Keratinocyte (primary cell): ENCODE data around the gene WDR45B.

Source experiments
- EZH2 ChIP-seq: IDR thresholded peaks from one replicate; pipeline ENCODE4 v1.6.1; 2012; ENCODE audit warnings: inconsistent platforms, mild to moderate bottlenecking, low read length, moderate library complexity
- TF ChIP-seq, protein P1 (sequence below), 3 experiments: IDR thresholded peaks in 1 of 3; conservative IDR thresholded peaks in 1 of 3; optimal IDR thresholded peaks in 1 of 3; 2 replicates in 2 of 3; 3 replicates in 1 of 3; pipeline versions ENCODE3 to v1.5.1; 2011; ENCODE audit warnings: low read length in 3 of 3, mild to moderate bottlenecking in 3 of 3, moderate library complexity in 2 of 3, control low read depth in 1 of 3, inconsistent platforms in 1 of 3; ENCODE audit not compliant: insufficient read depth in 2 of 3; ENCODE audit errors: extremely low read depth in 1 of 3

DNA sequence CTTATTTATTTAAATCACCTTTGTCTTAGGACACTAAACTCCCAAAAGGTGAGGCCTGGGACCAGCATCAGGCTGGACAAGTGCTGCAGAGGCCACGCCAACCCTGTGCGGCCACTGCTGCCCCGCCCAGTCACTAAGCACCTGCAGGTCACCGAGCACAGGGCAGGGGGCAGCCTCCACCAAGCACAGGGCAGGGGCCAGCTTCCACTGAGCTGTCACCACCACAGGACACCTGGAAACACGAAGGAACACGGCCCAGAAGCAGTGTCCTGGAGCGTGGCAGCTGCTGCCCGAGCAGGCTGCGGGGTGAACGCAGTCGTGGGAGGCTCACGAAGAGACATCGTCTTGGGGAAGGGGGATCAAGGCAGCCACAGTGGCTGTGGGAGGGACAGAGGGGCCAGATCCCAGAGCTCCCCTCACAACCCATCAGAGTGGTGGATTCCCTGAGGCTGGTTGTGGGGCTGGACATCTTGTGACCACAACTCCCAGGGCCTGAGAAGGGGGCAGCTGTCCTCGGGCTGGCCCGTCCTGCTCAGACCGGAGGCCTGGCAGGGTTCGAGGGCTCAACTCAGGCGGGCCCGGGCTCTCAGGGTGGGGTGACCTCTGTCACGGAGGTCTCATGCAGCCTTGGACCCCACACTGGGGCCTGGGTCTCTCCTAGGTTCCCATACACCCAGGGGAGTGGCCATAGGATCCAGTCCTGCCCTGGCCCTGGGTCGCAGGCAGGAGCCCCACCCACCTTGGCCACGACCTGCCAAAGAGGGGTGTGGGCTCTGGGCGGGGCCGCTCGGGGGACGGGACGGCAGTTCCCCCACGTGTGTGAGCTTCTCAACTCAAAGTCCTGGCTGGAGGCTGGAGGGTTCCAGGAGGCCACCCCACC, 31.6 kb upstream of the WDR45B start:
- TF ChIP-seq, protein P1, sequence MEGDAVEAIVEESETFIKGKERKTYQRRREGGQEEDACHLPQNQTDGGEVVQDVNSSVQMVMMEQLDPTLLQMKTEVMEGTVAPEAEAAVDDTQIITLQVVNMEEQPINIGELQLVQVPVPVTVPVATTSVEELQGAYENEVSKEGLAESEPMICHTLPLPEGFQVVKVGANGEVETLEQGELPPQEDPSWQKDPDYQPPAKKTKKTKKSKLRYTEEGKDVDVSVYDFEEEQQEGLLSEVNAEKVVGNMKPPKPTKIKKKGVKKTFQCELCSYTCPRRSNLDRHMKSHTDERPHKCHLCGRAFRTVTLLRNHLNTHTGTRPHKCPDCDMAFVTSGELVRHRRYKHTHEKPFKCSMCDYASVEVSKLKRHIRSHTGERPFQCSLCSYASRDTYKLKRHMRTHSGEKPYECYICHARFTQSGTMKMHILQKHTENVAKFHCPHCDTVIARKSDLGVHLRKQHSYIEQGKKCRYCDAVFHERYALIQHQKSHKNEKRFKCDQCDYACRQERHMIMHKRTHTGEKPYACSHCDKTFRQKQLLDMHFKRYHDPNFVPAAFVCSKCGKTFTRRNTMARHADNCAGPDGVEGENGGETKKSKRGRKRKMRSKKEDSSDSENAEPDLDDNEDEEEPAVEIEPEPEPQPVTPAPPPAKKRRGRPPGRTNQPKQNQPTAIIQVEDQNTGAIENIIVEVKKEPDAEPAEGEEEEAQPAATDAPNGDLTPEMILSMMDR (optimal IDR thresholded peaks at IDR 0.05 in 1 of 3, IDR thresholded peaks at IDR 0.05 in 1 of 3, conservative IDR thresholded peaks at IDR 0.05 in 1 of 3; ENCODE audit: extremely low read depth in 1 of 3, insufficient read depth in 2 of 3, low read length in 3 of 3): no peak
- no peak for TF ChIP-seq EZH2
